Adipose tissue (tissue), 3 donors: ENCODE data around the gene FGGY. TPM values are rescaled to one million over a fixed set of nuclear protein-coding genes. Genes with fewer than 3 reads are reported as not detected.

Experiments used
- H3K27ac ChIP-seq: one replicate; pipeline ENCODE4 v1.5.1; 2013; ENCODE audit warnings: low read depth, low read length
- polyA plus RNA-seq, 3 donors: library from polyadenylated mRNA; stranded (reverse); fragments of 200-250 nt; gene quantifications; one replicate each; pipeline ENCODE4 v1.2.3, GENCODE V29; 2013
- donor health status: healthy with polysubstance abuse.
- donor health status: Bipolar disorder and iron deficiency.
- donor health status: healthy.

Gene FGGY
- polyA plus RNA-seq, 3 donors = 6.3 to 13.4 (median 12.8) TPM

- no peak overlapping the region for H3K27ac ChIP-seq
Observed at GRCh38 chr1:59805554-59805953, 508.7 kb downstream of the FGGY start.
